GM12878 (cell line): ENCODE results near the gene ARFGAP3. TPM values are rescaled to one million over a fixed set of nuclear protein-coding genes. Genes with fewer than 3 reads are reported as not detected.

ENCODE experiments used
- ASH2L ChIP-seq: fragments of 300-600, 200-600 bp; sonication (generic); IDR thresholded peaks from 2 replicates; pipeline ENCODE4 v1.6.1; 2017; ENCODE audit warnings: low read depth, mild to moderate bottlenecking, borderline replicate concordance
- BCLAF1 ChIP-seq: fragments of 450-650 bp; IDR thresholded peaks from 2 replicates; pipeline ENCODE4 v1.6.1; 2017; ENCODE audit warnings: antibody characterized with exemption, mild to moderate bottlenecking, moderate library complexity
- CBX3 ChIP-seq: fragments of 200-600 bp; sonication (generic); IDR thresholded peaks from 2 replicates; pipeline ENCODE4 v1.6.1; 2016; ENCODE audit warnings: low read depth, borderline replicate concordance
- CHD4 ChIP-seq: fragments of 200-600 bp; sonication (generic); IDR thresholded peaks from 2 replicates; pipeline ENCODE4 v1.6.1; 2016; ENCODE audit warnings: mild to moderate bottlenecking
- FOS ChIP-seq: IDR thresholded peaks from 3 replicates; pipeline ENCODE4 v1.6.1; 2011; ENCODE audit warnings: borderline replicate concordance; ENCODE audit not compliant: insufficient read length; ENCODE audit errors: extremely low read depth
- IKZF2 ChIP-seq, 2 experiments: fragments of 450-650 bp; IDR thresholded peaks; 2 replicates each; pipeline ENCODE4 v1.6.1; 2017; ENCODE audit warnings: mild to moderate bottlenecking in 2 of 2, moderate library complexity in 2 of 2
- KDM1A ChIP-seq: fragments of 200-600 bp; sonication (generic); IDR thresholded peaks from 2 replicates; pipeline ENCODE4 v1.6.1; 2016; ENCODE audit warnings: borderline replicate concordance
- MEF2B ChIP-seq: fragments of 450-650 bp; IDR thresholded peaks from 2 replicates; pipeline ENCODE4 v1.6.1; 2018; ENCODE audit warnings: mild to moderate bottlenecking, moderate library complexity; ENCODE audit not compliant: partially characterized antibody, poor library complexity, severe bottlenecking
- MTA3 ChIP-seq: IDR thresholded peaks from 2 replicates; pipeline ENCODE4 v1.6.1; 2012; ENCODE audit warnings: low read length, inconsistent platforms, borderline replicate concordance
- NBN ChIP-seq: fragments of 450-650 bp; IDR thresholded peaks from 2 replicates; pipeline ENCODE4 v1.6.1; 2016
- NFYA ChIP-seq: IDR thresholded peaks from 2 replicates; pipeline ENCODE4 v1.6.1; 2011; ENCODE audit warnings: low read depth, mild to moderate bottlenecking, low read length, improper control_type of control experiment, borderline replicate concordance
- PAX5 ChIP-seq: IDR thresholded peaks from 2 replicates; pipeline ENCODE4 v1.6.1; 2011; ENCODE audit warnings: low read depth, low read length, borderline replicate concordance
- POLR2AphosphoS2 ChIP-seq: IDR thresholded peaks from 2 replicates; pipeline ENCODE4 v1.6.1; 2011; ENCODE audit warnings: low read depth, mild to moderate bottlenecking, low read length, improper control_type of control experiment, moderate library complexity
- SREBF1 ChIP-seq: IDR thresholded peaks from 2 replicates; pipeline ENCODE4 v1.6.1; 2012; ENCODE audit warnings: mild to moderate bottlenecking, low read length
- SREBF2 ChIP-seq: IDR thresholded peaks from 2 replicates; pipeline ENCODE4 v1.6.1; 2012; ENCODE audit warnings: mild to moderate bottlenecking, low read length
- STAT3 ChIP-seq: IDR thresholded peaks from 2 replicates; pipeline ENCODE4 v1.6.1; 2011; ENCODE audit warnings: low read depth, low read length, improper control_type of control experiment
- ZNF622 ChIP-seq: fragments of 450-650 bp; IDR thresholded peaks from 2 replicates; pipeline ENCODE4 v1.6.1; 2017; ENCODE audit warnings: mild to moderate bottlenecking, inconsistent platforms
- polyA plus RNA-seq, 11 experiments: library from polyadenylated mRNA; depleted of rRNA in 4 of 11; unstranded in 6 of 11; stranded (reverse) in 5 of 11; fragments of >200 nt; fragmentation: Nextera tagmentation in 4 of 11; fragmentation: Illumina TruSeq in 1 of 11; extraction: Ambion mirVana in 4 of 11; extraction: Trizol in 1 of 11; gene quantifications; 1 replicate in 1 of 11; 2 replicates in 10 of 11; pipeline versions ENCODE4 v1.2.1 to v1.2.3, GENCODE V29; 2011 to 2016; ENCODE audit warnings: inconsistent platforms in 2 of 11, missing spikeins in 2 of 11, low read depth in 1 of 11
- total RNA-seq, 4 experiments: library from RNA; depleted of rRNA in 3 of 4; stranded (reverse); fragments of >200 nt in 3 of 4; fragmentation: Illumina TruSeq in 1 of 4; extraction: Trizol in 1 of 4; gene quantifications; 2 replicates each; pipeline versions ENCODE4 v1.2.1 to v1.2.3, GENCODE V29; 2013 to 2021
- TF ChIP-seq, protein P1 (sequence below): IDR thresholded peaks from 2 replicates; pipeline ENCODE4 v1.6.1; 2012; ENCODE audit warnings: mild to moderate bottlenecking, low read depth, low read length
- TF ChIP-seq, protein P2 (sequence below): fragments of 450-650 bp; IDR thresholded peaks from 2 replicates; pipeline ENCODE4 v1.6.1; 2018; ENCODE audit warnings: mild to moderate bottlenecking, low read depth, moderate library complexity; ENCODE audit not compliant: partially characterized antibody
- TF ChIP-seq, protein P3 (sequence below): IDR thresholded peaks from 2 replicates; pipeline ENCODE4 v1.6.1; 2012; ENCODE audit warnings: low read depth, low read length, improper control_type of control experiment

Gene ARFGAP3
- total and polyA plus RNA-seq, 10 of the 15 experiments (the other 5 are each of a cell fraction or from before 2014, with no cell fraction given): 29.7 to 50.8 (median 39.5) TPM

DNA sequence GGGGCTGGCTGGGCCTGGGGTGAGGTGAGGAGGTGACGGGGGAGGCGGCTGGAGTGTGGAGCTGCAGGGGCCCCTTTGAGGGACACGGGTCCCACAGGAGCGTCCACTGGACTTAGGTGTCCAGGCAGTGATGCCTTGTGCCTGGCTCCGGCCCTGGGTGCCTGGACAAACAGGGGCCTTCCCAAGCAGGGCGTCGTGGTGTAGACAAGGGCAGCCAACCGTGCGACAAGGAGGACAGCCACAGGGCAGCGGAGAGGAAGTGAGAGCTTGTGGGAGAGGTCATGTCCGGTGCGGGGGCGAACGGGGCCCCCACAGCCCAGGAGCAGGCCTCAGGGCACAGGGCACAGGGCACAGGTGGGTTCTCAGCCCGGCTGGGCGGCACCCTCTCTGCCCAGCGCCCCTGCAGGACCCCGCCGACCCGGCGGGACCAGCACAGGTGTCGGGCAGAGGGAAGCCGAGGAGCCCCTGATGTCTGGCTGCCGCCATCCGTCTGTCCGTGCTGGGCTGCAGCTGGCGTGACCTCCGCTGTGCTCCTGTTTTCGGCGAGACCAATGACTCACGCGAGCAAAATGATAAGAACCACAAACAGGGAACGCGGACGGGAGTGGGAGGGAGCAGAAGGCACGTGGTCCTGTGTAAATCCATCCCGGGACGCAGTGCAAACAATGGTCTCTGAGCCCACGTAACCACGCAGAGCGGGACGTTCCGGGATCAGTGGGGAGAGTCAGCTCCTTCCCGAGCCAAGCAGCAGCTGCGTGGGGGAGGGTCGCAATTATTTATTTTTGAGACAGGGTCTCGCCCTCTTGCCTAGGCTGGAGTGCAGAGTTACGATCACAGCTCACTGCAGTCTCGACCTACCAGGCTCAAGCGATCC, 87.3 kb downstream of the ARFGAP3 start (continued):
- TF ChIP-seq CBX3 (no peak), IKZF2 (IDR thresholded peaks at IDR 0.05) (peak; percentile 91 to 95), CHD4 (no peak), SREBF1 (no peak), MTA3 (peak; percentile 93; the same call in 1 of the 2 replicates), NFYA (no peak), MEF2B (peak; percentile 56), STAT3 (no peak), SREBF2 (no peak), ZNF622 (no peak), FOS (no peak), PAX5 (peak; percentile 100), ASH2L (no peak), POLR2AphosphoS2 (no peak), NBN (peak; percentile 86; the same call in 1 of the 2 replicates), BCLAF1 (no peak), KDM1A (no peak)
- TF ChIP-seq, protein P1, sequence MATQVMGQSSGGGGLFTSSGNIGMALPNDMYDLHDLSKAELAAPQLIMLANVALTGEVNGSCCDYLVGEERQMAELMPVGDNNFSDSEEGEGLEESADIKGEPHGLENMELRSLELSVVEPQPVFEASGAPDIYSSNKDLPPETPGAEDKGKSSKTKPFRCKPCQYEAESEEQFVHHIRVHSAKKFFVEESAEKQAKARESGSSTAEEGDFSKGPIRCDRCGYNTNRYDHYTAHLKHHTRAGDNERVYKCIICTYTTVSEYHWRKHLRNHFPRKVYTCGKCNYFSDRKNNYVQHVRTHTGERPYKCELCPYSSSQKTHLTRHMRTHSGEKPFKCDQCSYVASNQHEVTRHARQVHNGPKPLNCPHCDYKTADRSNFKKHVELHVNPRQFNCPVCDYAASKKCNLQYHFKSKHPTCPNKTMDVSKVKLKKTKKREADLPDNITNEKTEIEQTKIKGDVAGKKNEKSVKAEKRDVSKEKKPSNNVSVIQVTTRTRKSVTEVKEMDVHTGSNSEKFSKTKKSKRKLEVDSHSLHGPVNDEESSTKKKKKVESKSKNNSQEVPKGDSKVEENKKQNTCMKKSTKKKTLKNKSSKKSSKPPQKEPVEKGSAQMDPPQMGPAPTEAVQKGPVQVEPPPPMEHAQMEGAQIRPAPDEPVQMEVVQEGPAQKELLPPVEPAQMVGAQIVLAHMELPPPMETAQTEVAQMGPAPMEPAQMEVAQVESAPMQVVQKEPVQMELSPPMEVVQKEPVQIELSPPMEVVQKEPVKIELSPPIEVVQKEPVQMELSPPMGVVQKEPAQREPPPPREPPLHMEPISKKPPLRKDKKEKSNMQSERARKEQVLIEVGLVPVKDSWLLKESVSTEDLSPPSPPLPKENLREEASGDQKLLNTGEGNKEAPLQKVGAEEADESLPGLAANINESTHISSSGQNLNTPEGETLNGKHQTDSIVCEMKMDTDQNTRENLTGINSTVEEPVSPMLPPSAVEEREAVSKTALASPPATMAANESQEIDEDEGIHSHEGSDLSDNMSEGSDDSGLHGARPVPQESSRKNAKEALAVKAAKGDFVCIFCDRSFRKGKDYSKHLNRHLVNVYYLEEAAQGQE: no peak
- TF ChIP-seq, protein P2, sequence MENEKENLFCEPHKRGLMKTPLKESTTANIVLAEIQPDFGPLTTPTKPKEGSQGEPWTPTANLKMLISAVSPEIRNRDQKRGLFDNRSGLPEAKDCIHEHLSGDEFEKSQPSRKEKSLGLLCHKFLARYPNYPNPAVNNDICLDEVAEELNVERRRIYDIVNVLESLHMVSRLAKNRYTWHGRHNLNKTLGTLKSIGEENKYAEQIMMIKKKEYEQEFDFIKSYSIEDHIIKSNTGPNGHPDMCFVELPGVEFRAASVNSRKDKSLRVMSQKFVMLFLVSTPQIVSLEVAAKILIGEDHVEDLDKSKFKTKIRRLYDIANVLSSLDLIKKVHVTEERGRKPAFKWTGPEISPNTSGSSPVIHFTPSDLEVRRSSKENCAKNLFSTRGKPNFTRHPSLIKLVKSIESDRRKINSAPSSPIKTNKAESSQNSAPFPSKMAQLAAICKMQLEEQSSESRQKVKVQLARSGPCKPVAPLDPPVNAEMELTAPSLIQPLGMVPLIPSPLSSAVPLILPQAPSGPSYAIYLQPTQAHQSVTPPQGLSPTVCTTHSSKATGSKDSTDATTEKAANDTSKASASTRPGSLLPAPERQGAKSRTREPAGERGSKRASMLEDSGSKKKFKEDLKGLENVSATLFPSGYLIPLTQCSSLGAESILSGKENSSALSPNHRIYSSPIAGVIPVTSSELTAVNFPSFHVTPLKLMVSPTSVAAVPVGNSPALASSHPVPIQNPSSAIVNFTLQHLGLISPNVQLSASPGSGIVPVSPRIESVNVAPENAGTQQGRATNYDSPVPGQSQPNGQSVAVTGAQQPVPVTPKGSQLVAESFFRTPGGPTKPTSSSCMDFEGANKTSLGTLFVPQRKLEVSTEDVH: no peak
- TF ChIP-seq, protein P3, sequence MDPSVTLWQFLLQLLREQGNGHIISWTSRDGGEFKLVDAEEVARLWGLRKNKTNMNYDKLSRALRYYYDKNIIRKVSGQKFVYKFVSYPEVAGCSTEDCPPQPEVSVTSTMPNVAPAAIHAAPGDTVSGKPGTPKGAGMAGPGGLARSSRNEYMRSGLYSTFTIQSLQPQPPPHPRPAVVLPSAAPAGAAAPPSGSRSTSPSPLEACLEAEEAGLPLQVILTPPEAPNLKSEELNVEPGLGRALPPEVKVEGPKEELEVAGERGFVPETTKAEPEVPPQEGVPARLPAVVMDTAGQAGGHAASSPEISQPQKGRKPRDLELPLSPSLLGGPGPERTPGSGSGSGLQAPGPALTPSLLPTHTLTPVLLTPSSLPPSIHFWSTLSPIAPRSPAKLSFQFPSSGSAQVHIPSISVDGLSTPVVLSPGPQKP: no peak
